Measurements from ENCODE around the gene CACNA1C.
A peak's percentile ranks its signal among the peaks of the same experiment; 100 is the strongest.

CACNA1C gene

GRCh38 chr12:2414810-2415567, 362.2 kb downstream of the CACNA1C start:
- DNase-seq (ENCODE audit: low read depth) = no peak

GRCh38 chr12:2415568-2415944, 362.8 kb downstream of the CACNA1C start:
- DNase-seq (ENCODE audit: low read depth) = no peak

GRCh38 chr12:2416158-2416557, 363.4 kb downstream of the CACNA1C start:
- DNase-seq (ENCODE audit: low read depth) = no peak

- no peak for DNase-seq (ENCODE audit: low read depth)
Measured at GRCh38 chr12:2417481-2418160, 364.8 kb downstream of the CACNA1C start.

- no peak for DNase-seq (ENCODE audit: low read depth)
Measured at GRCh38 chr12:2418579-2418978, 365.8 kb downstream of the CACNA1C start.

GRCh38 chr12:2422591-2422990, 369.8 kb downstream of the CACNA1C start:
- no peak for DNase-seq (ENCODE audit: low read depth)

- DNase-seq (ENCODE audit: low read depth) = no peak
Measured at GRCh38 chr12:2429032-2429431, 376.2 kb downstream of the CACNA1C start.

GRCh38 chr12:2431810-2432209, 379.0 kb downstream of the CACNA1C start:
- peak; percentile 25 for DNase-seq (ENCODE audit: low read depth)

- DNase-seq (ENCODE audit: low read depth) = no peak
Measured at GRCh38 chr12:2432856-2433255, 380.1 kb downstream of the CACNA1C start.

- DNase-seq (ENCODE audit: low read depth) = no peak
Measured at GRCh38 chr12:2435511-2435910, 382.7 kb downstream of the CACNA1C start.

GRCh38 chr12:2439332-2440100, 386.7 kb downstream of the CACNA1C start:
- DNase-seq (ENCODE audit: low read depth) = no peak

- DNase-seq (ENCODE audit: low read depth) = no peak
Measured at GRCh38 chr12:2443776-2444175, 391.0 kb downstream of the CACNA1C start.

GRCh38 chr12:2445968-2446367, 393.2 kb downstream of the CACNA1C start:
- DNase-seq (ENCODE audit: low read depth) = no peak

- DNase-seq (ENCODE audit: low read depth) = no peak
Measured at GRCh38 chr12:2447861-2448260, 395.1 kb downstream of the CACNA1C start.

GRCh38 chr12:2449586-2449985, 396.8 kb downstream of the CACNA1C start:
- DNase-seq (ENCODE audit: low read depth) = no peak

GRCh38 chr12:2450553-2450952, 397.8 kb downstream of the CACNA1C start:
- DNase-seq (ENCODE audit: low read depth) = no peak

- DNase-seq (ENCODE audit: low read depth) = no peak
Measured at GRCh38 chr12:2451025-2451424, 398.2 kb downstream of the CACNA1C start.

- DNase-seq (ENCODE audit: low read depth) = no peak
Measured at GRCh38 chr12:2451497-2451896, 398.7 kb downstream of the CACNA1C start.

- DNase-seq (ENCODE audit: low read depth) = no peak
Measured at GRCh38 chr12:2453076-2453760, 400.4 kb downstream of the CACNA1C start.

- DNase-seq (ENCODE audit: low read depth) = no peak
Measured at GRCh38 chr12:2453761-2454090, 400.9 kb downstream of the CACNA1C start.

GRCh38 chr12:2454601-2455177, 401.9 kb downstream of the CACNA1C start:
- no peak for DNase-seq (ENCODE audit: low read depth)

- DNase-seq (ENCODE audit: low read depth) = no peak
Measured at GRCh38 chr12:2455410-2455809, 402.6 kb downstream of the CACNA1C start.

Data from GM04503 (cell line).